ENCODE measurements around the gene MYO3B. TPM values are rescaled to one million over a fixed set of nuclear protein-coding genes. Genes with fewer than 3 reads are reported as not detected.
"Not testable (repeated sequence)": the region's sequence is repeated elsewhere in the genome, so short reads cannot be mapped to it uniquely, and the experiment has no call there.

MYO3B gene
- total RNA-seq, 1 experiment from 2014 or later = 0.50 TPM

DNA sequence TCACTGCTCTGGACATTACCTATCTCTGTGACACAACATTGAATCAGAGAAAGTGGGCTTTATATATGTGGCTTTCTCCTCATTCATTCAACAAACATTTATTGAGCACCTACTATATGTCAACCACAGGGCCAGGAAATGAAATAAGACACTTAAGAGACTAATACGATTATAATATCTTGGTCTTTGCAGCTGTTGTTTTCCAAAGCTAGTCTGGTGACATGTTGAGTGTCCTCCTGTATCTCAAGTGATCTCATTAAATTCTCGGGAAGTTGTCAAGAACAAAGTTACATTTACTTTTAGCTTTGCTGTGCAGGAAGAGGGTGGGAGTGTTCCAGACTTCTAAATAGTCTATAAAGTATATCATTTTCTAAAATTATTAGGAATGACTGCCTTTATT, 372.6 kb downstream of the MYO3B start (continued):
- TF ChIP-seq E2F5 (CRISPR knock-in tag; IDR thresholded peaks at IDR 0.05) (no peak), NFATC4 (CRISPR knock-in tag; IDR thresholded peaks at IDR 0.05) (no peak), ZNF263 (CRISPR knock-in tag; IDR thresholded peaks at IDR 0.05; ENCODE audit: low read depth) (no peak), MXD4 (CRISPR knock-in tag; IDR thresholded peaks at IDR 0.05; ENCODE audit: borderline replicate concordance) (no peak), ESRRA (CRISPR knock-in tag; IDR thresholded peaks at IDR 0.05; ENCODE audit: borderline replicate concordance) (no peak), KAT7 (CRISPR knock-in tag; IDR thresholded peaks at IDR 0.05; ENCODE audit: borderline replicate concordance) (no peak)
- TF ChIP-seq, protein P1, sequence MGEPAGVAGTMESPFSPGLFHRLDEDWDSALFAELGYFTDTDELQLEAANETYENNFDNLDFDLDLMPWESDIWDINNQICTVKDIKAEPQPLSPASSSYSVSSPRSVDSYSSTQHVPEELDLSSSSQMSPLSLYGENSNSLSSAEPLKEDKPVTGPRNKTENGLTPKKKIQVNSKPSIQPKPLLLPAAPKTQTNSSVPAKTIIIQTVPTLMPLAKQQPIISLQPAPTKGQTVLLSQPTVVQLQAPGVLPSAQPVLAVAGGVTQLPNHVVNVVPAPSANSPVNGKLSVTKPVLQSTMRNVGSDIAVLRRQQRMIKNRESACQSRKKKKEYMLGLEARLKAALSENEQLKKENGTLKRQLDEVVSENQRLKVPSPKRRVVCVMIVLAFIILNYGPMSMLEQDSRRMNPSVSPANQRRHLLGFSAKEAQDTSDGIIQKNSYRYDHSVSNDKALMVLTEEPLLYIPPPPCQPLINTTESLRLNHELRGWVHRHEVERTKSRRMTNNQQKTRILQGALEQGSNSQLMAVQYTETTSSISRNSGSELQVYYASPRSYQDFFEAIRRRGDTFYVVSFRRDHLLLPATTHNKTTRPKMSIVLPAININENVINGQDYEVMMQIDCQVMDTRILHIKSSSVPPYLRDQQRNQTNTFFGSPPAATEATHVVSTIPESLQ (CRISPR knock-in tag; IDR thresholded peaks at IDR 0.05) = no peak
- TF ChIP-seq, protein P2, sequence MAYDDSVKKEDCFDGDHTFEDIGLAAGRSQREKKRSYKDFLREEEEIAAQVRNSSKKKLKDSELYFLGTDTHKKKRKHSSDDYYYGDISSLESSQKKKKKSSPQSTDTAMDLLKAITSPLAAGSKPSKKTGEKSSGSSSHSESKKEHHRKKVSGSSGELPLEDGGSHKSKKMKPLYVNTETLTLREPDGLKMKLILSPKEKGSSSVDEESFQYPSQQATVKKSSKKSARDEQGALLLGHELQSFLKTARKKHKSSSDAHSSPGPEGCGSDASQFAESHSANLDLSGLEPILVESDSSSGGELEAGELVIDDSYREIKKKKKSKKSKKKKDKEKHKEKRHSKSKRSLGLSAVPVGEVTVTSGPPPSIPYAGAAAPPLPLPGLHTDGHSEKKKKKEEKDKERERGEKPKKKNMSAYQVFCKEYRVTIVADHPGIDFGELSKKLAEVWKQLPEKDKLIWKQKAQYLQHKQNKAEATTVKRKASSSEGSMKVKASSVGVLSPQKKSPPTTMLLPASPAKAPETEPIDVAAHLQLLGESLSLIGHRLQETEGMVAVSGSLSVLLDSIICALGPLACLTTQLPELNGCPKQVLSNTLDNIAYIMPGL (CRISPR knock-in tag; IDR thresholded peaks at IDR 0.05) = no peak

DNA sequence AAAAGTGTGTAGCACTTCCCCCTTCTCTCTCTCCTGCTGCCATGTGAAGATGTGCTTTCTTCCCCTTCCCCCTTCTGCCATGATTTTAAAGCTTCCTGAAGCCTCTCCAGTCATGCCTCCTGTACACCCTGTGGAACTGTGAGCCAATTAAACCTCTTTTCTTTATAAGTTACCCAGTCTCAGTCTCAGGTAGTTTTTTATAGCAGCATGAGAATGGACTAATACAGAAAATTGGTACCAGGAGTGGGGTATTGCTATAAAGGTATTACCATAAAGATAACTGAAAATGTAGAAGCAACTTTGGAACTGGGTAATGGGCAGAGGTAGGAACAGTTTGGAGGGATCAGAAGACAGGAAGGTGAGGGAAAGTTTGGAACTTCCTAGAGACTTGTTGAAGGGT, 374.0 kb downstream of the MYO3B start:
- Mint-ChIP-seq H3K9me3 (peaks cover 35% of the 10 kb centered on the region), H3K36me3 (peaks cover 27% of the 10 kb centered on the region)
- H3K4me3 Mint-ChIP-seq; H3K27me3 Mint-ChIP-seq (ENCODE audit: low read depth); H3K4me1 Mint-ChIP-seq; H3K27ac Mint-ChIP-seq; DNase-seq (ENCODE audit: low spot score); POLR2A ChIA-PET; ATAC-seq; CTCF ChIA-PET: not testable (repeated sequence)

GRCh38 chr2:170553748-170554147, 375.8 kb downstream of the MYO3B start:
- ChIA-PET POLR2A (no interaction called here), CTCF (no interaction called here)
- DNase-seq (ENCODE audit: low spot score) = no peak
- H3K27ac Mint-ChIP-seq = no peak overlapping the region
- H3K4me3 Mint-ChIP-seq = no peak overlapping the region
- peaks cover 35% of the 10 kb centered on the region for H3K9me3 Mint-ChIP-seq
- peaks cover 27% of the 10 kb centered on the region for H3K36me3 Mint-ChIP-seq
- no peaks in the 10 kb centered on the region for H3K4me1 Mint-ChIP-seq
- no peaks in the 10 kb centered on the region for H3K27me3 Mint-ChIP-seq (ENCODE audit: low read depth)
- no peak for ATAC-seq
- no peak for TF ChIP-seq ZNF121 (CRISPR knock-in tag; IDR thresholded peaks at IDR 0.05)
- no peak for TF ChIP-seq CREM (CRISPR knock-in tag; IDR thresholded peaks at IDR 0.05)
- no peak for TF ChIP-seq SMAD3 (CRISPR knock-in tag; IDR thresholded peaks at IDR 0.05; ENCODE audit: borderline replicate concordance)
- TF ChIP-seq, protein P3, sequence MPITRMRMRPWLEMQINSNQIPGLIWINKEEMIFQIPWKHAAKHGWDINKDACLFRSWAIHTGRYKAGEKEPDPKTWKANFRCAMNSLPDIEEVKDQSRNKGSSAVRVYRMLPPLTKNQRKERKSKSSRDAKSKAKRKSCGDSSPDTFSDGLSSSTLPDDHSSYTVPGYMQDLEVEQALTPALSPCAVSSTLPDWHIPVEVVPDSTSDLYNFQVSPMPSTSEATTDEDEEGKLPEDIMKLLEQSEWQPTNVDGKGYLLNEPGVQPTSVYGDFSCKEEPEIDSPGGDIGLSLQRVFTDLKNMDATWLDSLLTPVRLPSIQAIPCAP (CRISPR knock-in tag; IDR thresholded peaks at IDR 0.05) = no peak
- TF ChIP-seq ELF4 (CRISPR knock-in tag; IDR thresholded peaks at IDR 0.05; ENCODE audit: low read depth) = no peak
- TF ChIP-seq ZNF512 (CRISPR knock-in tag; IDR thresholded peaks at IDR 0.05; ENCODE audit: borderline replicate concordance) = no peak
- TF ChIP-seq IRF2 (CRISPR knock-in tag; IDR thresholded peaks at IDR 0.05; ENCODE audit: borderline replicate concordance, low read depth) = no peak
- TF ChIP-seq SMAD4 (CRISPR knock-in tag; IDR thresholded peaks at IDR 0.05) = no peak
- no peak for TF ChIP-seq TEAD1 (CRISPR knock-in tag; IDR thresholded peaks at IDR 0.05)
- TF ChIP-seq ZNF219 (CRISPR knock-in tag; IDR thresholded peaks at IDR 0.05; ENCODE audit: borderline replicate concordance) = no peak
- TF ChIP-seq, protein P4, sequence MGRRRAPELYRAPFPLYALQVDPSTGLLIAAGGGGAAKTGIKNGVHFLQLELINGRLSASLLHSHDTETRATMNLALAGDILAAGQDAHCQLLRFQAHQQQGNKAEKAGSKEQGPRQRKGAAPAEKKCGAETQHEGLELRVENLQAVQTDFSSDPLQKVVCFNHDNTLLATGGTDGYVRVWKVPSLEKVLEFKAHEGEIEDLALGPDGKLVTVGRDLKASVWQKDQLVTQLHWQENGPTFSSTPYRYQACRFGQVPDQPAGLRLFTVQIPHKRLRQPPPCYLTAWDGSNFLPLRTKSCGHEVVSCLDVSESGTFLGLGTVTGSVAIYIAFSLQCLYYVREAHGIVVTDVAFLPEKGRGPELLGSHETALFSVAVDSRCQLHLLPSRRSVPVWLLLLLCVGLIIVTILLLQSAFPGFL (CRISPR knock-in tag; IDR thresholded peaks at IDR 0.05; ENCODE audit: borderline replicate concordance) = no peak

All from WTC11 (cell line).